Body of pancreas (tissue), 4 donors: ENCODE results near the gene C12orf57.

Source experiments
- CTCF ChIP-seq, 7 experiments: fragments of 450-650 bp in 4 of 7; fragments of 200-600 bp in 3 of 7; sonication (generic) in 3 of 7; IDR thresholded peaks; one replicate each; pipeline ENCODE4 v1.5.1; 2016 to 2019; ENCODE audit warnings: antibody characterized with exemption in 7 of 7
- POLR2A ChIP-seq, 3 donors: fragments of 450-650 bp; IDR thresholded peaks; one replicate each; pipeline ENCODE4 v1.6.1; 2016; ENCODE audit warnings: antibody characterized with exemption in 3 of 3, mild to moderate bottlenecking in 2 of 3

DNA sequence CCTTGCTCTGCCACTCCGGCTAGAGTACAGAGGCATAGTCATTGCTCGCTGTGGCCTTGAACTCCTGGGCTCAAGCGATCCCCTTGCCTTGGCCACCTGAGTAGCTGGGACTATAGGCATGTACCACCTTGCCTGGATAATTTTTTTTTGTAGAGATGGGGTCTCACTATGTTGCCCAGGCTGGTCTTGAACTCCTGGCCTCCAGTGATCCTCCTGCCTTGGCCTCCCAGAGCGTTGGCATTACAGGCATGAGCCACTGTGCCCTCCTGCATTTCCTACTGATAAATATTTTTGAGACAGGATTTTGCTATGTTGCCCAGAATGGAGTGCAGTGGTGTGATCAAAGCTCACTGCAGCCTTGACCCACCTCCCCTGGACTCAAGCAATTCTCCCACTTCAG, 36.3 kb downstream of the C12orf57 start:
- no peak for TF ChIP-seq CTCF (IDR thresholded peaks at IDR 0.05)
- no peak for TF ChIP-seq POLR2A (IDR thresholded peaks at IDR 0.05)
